NB4 (cell line): ENCODE results near the gene PPTC7.

Source experiments
- CTCF ChIP-seq: IDR thresholded peaks from one replicate; pipeline ENCODE4 v1.5.1; 2012; ENCODE audit warnings: low read depth, low read length
- MAX ChIP-seq: IDR thresholded peaks from 2 replicates; pipeline ENCODE4 v1.6.1; 2011; ENCODE audit warnings: low read depth, low read length
- MYC ChIP-seq: IDR thresholded peaks from 2 replicates; pipeline ENCODE4 v1.6.1; 2011; ENCODE audit warnings: low read depth, low read length
- POLR2A ChIP-seq: IDR thresholded peaks from 2 replicates; pipeline ENCODE4 v1.6.1; 2011; ENCODE audit warnings: mild to moderate bottlenecking; ENCODE audit not compliant: insufficient read length; ENCODE audit errors: extremely low read depth

GRCh38 chr12:110597885-110598284 lies 14.8 kb upstream of the PPTC7 start:
- no peak for TF ChIP-seq CTCF
- TF ChIP-seq POLR2A, result no peak
- no peak for TF ChIP-seq MYC
- TF ChIP-seq MAX, result no peak
